ENCODE data around the gene PTGDS.

- TF ChIP-seq CTCF (IDR thresholded peaks at IDR 0.05) (no peak), POLR2A (IDR thresholded peaks at IDR 0.05) (no peak), EP300 (IDR thresholded peaks at IDR 0.05) (no peak)
Measured at GRCh38 chr9:136961279-136962065, 15.8 kb upstream of the PTGDS start.
